ENCODE data around the gene OTC.

DNA sequence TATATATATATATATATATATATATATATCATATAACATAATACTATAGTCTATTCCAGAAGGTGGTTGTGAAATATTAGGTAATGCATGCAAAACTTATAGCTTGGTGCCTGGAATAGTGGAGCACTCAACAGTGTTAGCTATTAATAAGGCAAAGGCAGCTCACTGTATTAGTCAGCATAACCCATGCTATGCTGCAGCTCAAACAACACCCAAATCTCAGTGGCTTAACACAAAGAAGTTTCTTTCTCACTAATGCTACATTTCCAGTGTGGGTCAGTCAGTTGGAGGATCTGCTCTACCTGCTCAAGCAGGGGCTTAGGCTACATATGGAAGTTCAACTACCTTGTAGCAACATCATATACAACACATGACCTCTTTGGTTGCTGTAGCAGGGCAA lies 19.9 kb upstream of the OTC start:
- TF ChIP-seq POLR2A (IDR thresholded peaks at IDR 0.05; ENCODE audit: low read length): no peak
- no peak for TF ChIP-seq GATA1 (IDR thresholded peaks at IDR 0.05; ENCODE audit: low read depth, low read length)

Data from erythroblast (primary cell).